GM18511 (cell line): ENCODE data around the gene RSF1.
"Not testable (repeated sequence)": the region's sequence is repeated elsewhere in the genome, so short reads cannot be mapped to it uniquely, and the experiment has no call there.

Experiments used
- ATAC-seq: cut with Tn5 transposase; IDR thresholded peaks from one replicate; pipeline ENCODE4 v1.9.1; 2021; ENCODE audit warnings: mild to moderate bottlenecking, moderate library complexity; ENCODE audit not compliant: unreplicated experiment

RSF1 gene

DNA sequence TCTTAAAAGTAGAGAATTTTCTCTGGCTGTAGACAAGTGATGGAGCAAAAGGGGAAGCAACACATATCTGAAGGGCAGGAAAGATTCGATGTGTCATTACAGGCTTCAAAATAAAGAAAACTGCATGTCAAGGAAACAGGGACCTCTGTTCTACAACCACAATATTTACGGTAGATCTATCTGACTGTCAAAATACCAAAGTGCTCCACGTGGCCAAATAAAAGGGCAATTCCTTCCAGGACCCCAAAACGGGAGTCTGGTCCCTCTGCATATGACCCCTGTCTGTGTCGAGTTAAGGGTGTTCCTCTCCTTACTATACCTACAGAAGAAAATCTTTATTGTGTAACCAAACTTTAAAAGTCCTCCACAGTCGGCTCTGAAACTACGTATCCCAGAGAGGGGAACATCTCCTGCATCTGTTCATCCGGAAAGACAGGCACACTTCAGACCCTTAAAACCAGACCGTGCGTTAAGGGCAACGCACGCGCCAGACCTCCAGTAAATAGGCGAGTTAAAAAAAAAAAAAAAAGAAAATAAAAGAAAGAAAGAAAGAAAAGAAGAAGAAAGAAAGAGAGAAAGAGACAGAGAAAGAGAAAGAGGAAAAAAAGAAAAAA, 183.7 kb downstream of the RSF1 start:
- ATAC-seq = no peak

DNA sequence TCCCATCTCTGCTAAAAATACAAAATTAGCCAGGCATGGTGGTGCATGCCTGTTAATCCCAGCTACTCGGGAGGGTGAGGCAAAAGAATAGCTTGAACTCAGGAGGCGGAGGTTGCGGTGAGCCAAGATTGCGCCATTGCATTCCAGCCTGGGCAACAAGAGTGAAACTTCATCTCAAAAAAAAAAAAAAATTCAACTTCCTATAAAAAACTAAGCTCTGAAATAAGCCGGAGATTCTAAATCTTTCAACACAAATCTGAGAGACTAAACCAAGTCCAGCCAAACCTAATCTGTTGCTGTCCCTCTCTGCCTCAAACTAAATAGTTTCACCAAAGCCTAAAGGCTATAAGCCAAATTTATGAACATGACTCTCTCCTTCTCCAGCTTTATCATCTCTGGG, 186.6 kb downstream of the RSF1 start:
- ATAC-seq = not testable (repeated sequence)

GRCh38 chr11:77630157-77630710, 190.3 kb downstream of the RSF1 start:
- no peak for ATAC-seq

GRCh38 chr11:77619576-77620198, 200.8 kb downstream of the RSF1 start:
- no peak for ATAC-seq

- ATAC-seq = no peak
Observed at GRCh38 chr11:77617892-77618291, 202.6 kb downstream of the RSF1 start.

DNA sequence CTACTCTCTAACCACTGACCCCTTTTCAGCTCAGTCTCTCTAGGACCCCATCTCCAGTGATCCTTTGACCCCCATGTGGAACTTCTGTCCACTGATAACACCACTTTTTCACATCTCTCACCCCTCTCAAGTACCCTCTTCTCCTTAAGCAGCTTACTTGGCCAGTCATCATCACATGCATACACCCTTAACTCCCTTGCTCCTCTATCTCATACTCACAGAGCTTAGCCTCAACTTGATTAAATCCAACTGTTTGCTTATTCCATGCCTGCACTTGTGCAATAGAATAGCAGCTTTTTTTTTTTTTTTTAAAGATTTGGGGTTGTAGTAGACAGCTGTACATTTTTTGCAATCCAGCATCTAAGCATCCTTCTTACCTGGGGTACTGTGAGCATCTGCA, 208.6 kb downstream of the RSF1 start:
- no peak for ATAC-seq
